Measurements from ENCODE around the gene KRTAP17-1.

- TF ChIP-seq CTCF (IDR thresholded peaks at IDR 0.05) (no peak), POLR2A (IDR thresholded peaks at IDR 0.05) (no peak)
These were observed 16.7 kb upstream of the KRTAP17-1 start for GRCh38 chr17:41332239-41332638.
